PC-9 (cell line): Measurements from ENCODE around the gene FOSL2. TPM values are rescaled to one million over a fixed set of nuclear protein-coding genes. Genes with fewer than 3 reads are reported as not detected.

ENCODE experiments used
- BruUV-seq: library from RNA; stranded (reverse); fragments of 400-500 nt; replicated peaks from 2 replicates; lab custom pipeline; 2021; lab: Mats Ljungman, UMichigan
- CTCF ChIA-PET: fragments of 300-600 bp; sonication (Branson Sonifier 250); formaldehyde crosslinking; loops from one replicate; lab custom pipeline; 2022; ENCODE audit warnings: antibody characterized with exemption; lab: Charles Lee
- POLR2A ChIA-PET: fragments of 300-600 bp; sonication (Branson Sonifier 250); formaldehyde crosslinking; loops from one replicate; lab custom pipeline; 2022; ENCODE audit warnings: antibody characterized with exemption; ENCODE audit not compliant: unreplicated experiment; lab: Charles Lee
- DNase-seq, 2 experiments: peaks; one replicate each; pipeline versions ENCODE4 v3.0.0 to v3.0.0-alpha.2; 2015 to 2022; ENCODE audit warnings: mixed read lengths in 1 of 2
- H2AFZ ChIP-seq: fragments of 200-600 bp; sonication (generic); 2 replicates; pipeline ENCODE4 v1.8.1; 2017; ENCODE audit warnings: antibody characterized with exemption
- H3F3A ChIP-seq: fragments of 200-600 bp; sonication (generic); 2 replicates; pipeline ENCODE4 v1.8.1; 2017; ENCODE audit warnings: antibody characterized with exemption, mild to moderate bottlenecking, low read depth; ENCODE audit not compliant: insufficient read depth
- H3K27ac ChIP-seq: fragments of 200-600 bp; sonication (generic); 2 replicates; pipeline ENCODE4 v1.6.1; 2016; ENCODE audit warnings: mixed run types
- H3K27me3 ChIP-seq: fragments of 200-600 bp; sonication (generic); 2 replicates; pipeline ENCODE4 v1.6.1; 2016; ENCODE audit warnings: low read depth, mixed run types; ENCODE audit not compliant: insufficient read depth
- H3K36me3 ChIP-seq: fragments of 200-600 bp; sonication (generic); 2 replicates; pipeline ENCODE4 v1.6.1; 2016; ENCODE audit warnings: low read depth, mixed run types
- H3K4me1 ChIP-seq: fragments of 200-600 bp; sonication (generic); replicated peaks from 2 replicates; pipeline ENCODE4 v1.6.1; 2016; ENCODE audit warnings: mixed run types; ENCODE audit not compliant: insufficient read depth
- H3K4me2 ChIP-seq: fragments of 200-600 bp; sonication (generic); 2 replicates; pipeline ENCODE4 v1.6.1; 2017; ENCODE audit warnings: mixed run types
- H3K4me3 ChIP-seq: fragments of 200-600 bp; sonication (generic); 2 replicates; pipeline ENCODE4 v1.6.1; 2016; ENCODE audit warnings: mixed run types
- H3K79me2 ChIP-seq: fragments of 200-600 bp; sonication (generic); 2 replicates; pipeline ENCODE4 v1.6.1; 2017; ENCODE audit warnings: low read depth, mixed run types
- H3K9me2 ChIP-seq: fragments of 200-600 bp; sonication (generic); 2 replicates; pipeline ENCODE4 v1.8.1; 2017; ENCODE audit warnings: mild to moderate bottlenecking; ENCODE audit not compliant: insufficient read depth
- H3K9me3 ChIP-seq: fragments of 200-600 bp; sonication (generic); 2 replicates; pipeline ENCODE4 v1.8.1; 2016; ENCODE audit warnings: low read depth; ENCODE audit not compliant: insufficient read depth
- H4K20me1 ChIP-seq: fragments of 200-600 bp; sonication (generic); 2 replicates; pipeline ENCODE4 v1.8.1; 2017; ENCODE audit not compliant: insufficient read depth
- CTCF ChIP-seq: fragments of 200-600 bp; sonication (generic); conservative IDR thresholded peaks from 2 replicates; pipeline ENCODE4 v1.6.1; 2017; ENCODE audit warnings: mixed run types, antibody characterized with exemption, mild to moderate bottlenecking, moderate library complexity
- EZH2 ChIP-seq: fragments of 200-600 bp; sonication (generic); IDR thresholded peaks from 2 replicates; pipeline ENCODE4 v1.8.0; 2017; ENCODE audit warnings: antibody characterized with exemption, low read depth
- intact Hi-C: fragments of 100-400 bp; cut with micrococcal nuclease; formaldehyde crosslinking; loops from one replicate; pipeline ENCODE4 v1.10.0; 2022; ENCODE audit not compliant: unreplicated experiment
- total RNA-seq: library from RNA; stranded (reverse); gene quantifications from 2 replicates; pipeline ENCODE4 v1.2.3, GENCODE V29; 2021

FOSL2 gene
- total RNA-seq, 1 experiment from 2014 or later, result 60.0 TPM

GRCh38 chr2:28407976-28408690 is 15.5 kb downstream of the FOSL2 start:
- Histone ChIP-seq H3K4me2 (no peak overlapping the region), H3K4me1 (no peaks in the 10 kb centered on the region), H3K27me3 (no peaks in the 10 kb centered on the region), H3K4me3 (no peak overlapping the region), H3K9me3 (no peaks in the 10 kb centered on the region), H4K20me1 (peaks cover 81% of the 10 kb centered on the region), H3K79me2 (peaks cover 65% of the 10 kb centered on the region), H3K9me2 (no peaks in the 10 kb centered on the region), H2AFZ (no peak overlapping the region), H3K36me3 (peaks cover 78% of the 10 kb centered on the region), H3K27ac (no peak overlapping the region), H3F3A (peaks cover 72% of the 10 kb centered on the region)
- intact Hi-C loops, result loop anchor here (1.0 to 5.0 kb wide), 3 partner anchors 15 to 99 kb away; partner anchors contain the start of gene FOSL2
- ChIA-PET CTCF (interaction anchor here (0.6 kb wide), 2 partner anchors 53 to 647 kb away, joined by 3 to 6 read pairs; no protein-coding TSS in a partner anchor), POLR2A (interaction anchor here (0.5 to 1.5 kb wide), 6 partner anchors 29 to 720 kb away, joined by 3 to 13 read pairs (median 4); no protein-coding TSS in a partner anchor)
- no TSS peak for BruUV-seq
- DNase-seq, result no peak
- TF ChIP-seq CTCF, result no peak
- TF ChIP-seq EZH2, result no peak

GRCh38 chr2:28408764-28409599 is 16.3 kb downstream of the FOSL2 start:
- no peak for TF ChIP-seq CTCF
- TF ChIP-seq EZH2, result no peak
- H3K9me3 ChIP-seq, result no peaks in the 10 kb centered on the region
- CTCF ChIA-PET, result interaction anchor here (0.6 kb wide), 1 partner anchor 30 kb away, joined by 12 read pairs; no protein-coding TSS in a partner anchor
- H4K20me1 ChIP-seq, result peaks cover 81% of the 10 kb centered on the region
- H3K27me3 ChIP-seq, result no peaks in the 10 kb centered on the region
- no peaks in the 10 kb centered on the region for H3K4me1 ChIP-seq
- H3K4me3 ChIP-seq, result no peak overlapping the region
- 0 out of 2 replicates have a peak overlapping the region, but pooled peaks have one; percentile 13 for H3K27ac ChIP-seq
- intact Hi-C loops, result loop anchor here (1.0 to 5.0 kb wide), 5 partner anchors 16 to 98 kb away; partner anchors contain the start of gene FOSL2
- TSS peak; percentile 94 for BruUV-seq
- peak; percentile 67 to 94 for DNase-seq
- H3K9me2 ChIP-seq, result no peaks in the 10 kb centered on the region
- H3K36me3 ChIP-seq, result peaks cover 76% of the 10 kb centered on the region
- H3K79me2 ChIP-seq, result peaks cover 61% of the 10 kb centered on the region
- no peak overlapping the region for H2AFZ ChIP-seq
- no peak overlapping the region for H3K4me2 ChIP-seq
- POLR2A ChIA-PET, result interaction anchor here (0.7 to 1.5 kb wide), 5 partner anchors 18 to 665 kb away, joined by 3 to 25 read pairs (median 5); no protein-coding TSS in a partner anchor
- H3F3A ChIP-seq, result peaks cover 73% of the 10 kb centered on the region

- Histone ChIP-seq H2AFZ (no peak overlapping the region), H3K79me2 (peaks cover 50% of the 10 kb centered on the region), H4K20me1 (peaks cover 90% of the 10 kb centered on the region), H3K4me2 (no peak overlapping the region), H3K4me1 (no peaks in the 10 kb centered on the region), H3K9me3 (no peaks in the 10 kb centered on the region), H3K27me3 (no peaks in the 10 kb centered on the region), H3K9me2 (no peaks in the 10 kb centered on the region), H3K36me3 (peaks cover 82% of the 10 kb centered on the region), H3F3A (peaks cover 88% of the 10 kb centered on the region), H3K27ac (no peak overlapping the region), H3K4me3 (no peak overlapping the region)
- ChIA-PET CTCF (no interaction called here), POLR2A (no interaction called here)
- BruUV-seq, result no TSS peak
- no peak for DNase-seq
- intact Hi-C loops, result no loop called here
- no peak for TF ChIP-seq EZH2
- TF ChIP-seq CTCF, result no peak
These were observed 18.6 kb downstream of the FOSL2 start for GRCh38 chr2:28411166-28411755.
